GM23338 (cell line): ENCODE measurements around the gene HLA-G. TPM values are rescaled to one million over a fixed set of nuclear protein-coding genes. Genes with fewer than 3 reads are reported as not detected.

ENCODE experiments used
- ATAC-seq: fragments of 200-7000 bp; cut with Tn5 transposase; 3 replicates; pipeline ENCODE4 v1.9.1; 2020
- DNase-seq: peaks from one replicate; pipeline ENCODE4 v3.0.0-alpha.2; 2015; ENCODE audit warnings: low spot score
- H2AFZ ChIP-seq: fragments of 200-600 bp; sonication (generic); 2 replicates; pipeline ENCODE4 v1.8.0; 2016; ENCODE audit warnings: antibody characterized with exemption, mild to moderate bottlenecking, moderate library complexity
- H3F3A ChIP-seq: fragments of 200-600 bp; sonication (generic); replicated peaks from 2 replicates; pipeline ENCODE4 v1.8.0; 2017; ENCODE audit warnings: antibody characterized with exemption, mixed run types, low read depth
- H3K27ac ChIP-seq: fragments of 200-600 bp; sonication (generic); 2 replicates; pipeline ENCODE4 v1.6.1; 2016; ENCODE audit warnings: low read depth
- H3K27me3 ChIP-seq: fragments of 200-600 bp; sonication (generic); 2 replicates; pipeline ENCODE4 v1.8.0; 2016; ENCODE audit warnings: mild to moderate bottlenecking, mixed run types, moderate library complexity; ENCODE audit not compliant: insufficient read depth
- H3K36me3 ChIP-seq: fragments of 200-600 bp; sonication (generic); 2 replicates; pipeline ENCODE4 v1.8.0; 2016; ENCODE audit warnings: mild to moderate bottlenecking; ENCODE audit not compliant: insufficient read depth
- H3K4me1 ChIP-seq: fragments of 200-600 bp; sonication (generic); 2 replicates; pipeline ENCODE4 v1.8.0; 2016; ENCODE audit warnings: mild to moderate bottlenecking, moderate library complexity; ENCODE audit not compliant: insufficient read depth
- H3K4me2 ChIP-seq: fragments of 200-600 bp; sonication (generic); 2 replicates; pipeline ENCODE4 v1.7.1; 2017; ENCODE audit warnings: mixed run types
- H3K4me3 ChIP-seq: fragments of 200-600 bp; sonication (generic); 2 replicates; pipeline ENCODE4 v1.6.1; 2016; ENCODE audit warnings: mixed run types
- H3K79me2 ChIP-seq: fragments of 200-600 bp; sonication (generic); replicated peaks from 2 replicates; pipeline ENCODE4 v1.8.0; 2017; ENCODE audit warnings: mild to moderate bottlenecking; ENCODE audit not compliant: insufficient read depth
- H3K9me2 ChIP-seq: fragments of 200-600 bp; sonication (generic); 2 replicates; pipeline ENCODE4 v1.8.0; 2017; ENCODE audit not compliant: insufficient read depth
- H4K20me1 ChIP-seq: fragments of 200-600 bp; sonication (generic); replicated peaks from 2 replicates; pipeline ENCODE4 v1.8.0; 2017; ENCODE audit warnings: mild to moderate bottlenecking; ENCODE audit not compliant: insufficient read depth
- H3K27ac Mint-ChIP-seq: 2 replicates; pipeline ENCODE4 v1.8.0; 2020; ENCODE audit warnings: inconsistent platforms, mild to moderate bottlenecking, moderate library complexity, mixed read lengths
- H3K27me3 Mint-ChIP-seq: 3 replicates; pipeline ENCODE4 v1.8.0; 2022; ENCODE audit warnings: low read depth, mild to moderate bottlenecking, moderate library complexity, mixed read lengths, inconsistent platforms; ENCODE audit not compliant: insufficient read depth, poor library complexity
- H3K36me3 Mint-ChIP-seq: 3 replicates; pipeline ENCODE4 v1.8.0; 2021; ENCODE audit warnings: low read depth, mild to moderate bottlenecking, inconsistent platforms, moderate library complexity, mixed read lengths
- H3K4me1 Mint-ChIP-seq: 3 replicates; pipeline ENCODE4 v1.8.0; 2020; ENCODE audit warnings: mild to moderate bottlenecking, inconsistent platforms, mixed read lengths
- H3K4me3 Mint-ChIP-seq: 3 replicates; pipeline ENCODE4 v1.8.0; 2021; ENCODE audit warnings: moderate library complexity, mild to moderate bottlenecking, inconsistent platforms, mixed read lengths
- H3K9me3 Mint-ChIP-seq: 3 replicates; pipeline ENCODE4 v1.8.0; 2020; ENCODE audit warnings: moderate library complexity, mild to moderate bottlenecking, inconsistent platforms, mixed read lengths
- EZH2phosphoT487 ChIP-seq: fragments of 200-600 bp; sonication (generic); IDR thresholded peaks from one replicate; pipeline ENCODE4 v1.8.1; 2018; ENCODE audit warnings: antibody characterized with exemption; ENCODE audit not compliant: unreplicated experiment
- JUNB ChIP-seq: IDR thresholded peaks from one replicate; pipeline ENCODE4 v1.6.1; 2016; ENCODE audit warnings: antibody characterized with exemption; ENCODE audit not compliant: unreplicated experiment
- NANOG ChIP-seq: IDR thresholded peaks from 2 replicates; pipeline ENCODE4 v1.6.1; 2016; ENCODE audit warnings: antibody characterized with exemption, borderline replicate concordance
- POLR2AphosphoS5 ChIP-seq: IDR thresholded peaks from 2 replicates; pipeline ENCODE4 v1.6.1; 2016; ENCODE audit warnings: antibody characterized with exemption, low read depth
- ZNF114 ChIP-seq: fragments of 250-450 bp; sonication (Bioruptor Pico); IDR thresholded peaks from 2 replicates; pipeline ENCODE4 v1.5.0; 2020; ENCODE audit warnings: mild to moderate bottlenecking, moderate library complexity
- ZNF331 ChIP-seq: fragments of 250-450 bp; sonication (Bioruptor Pico); IDR thresholded peaks from 2 replicates; pipeline ENCODE4 v1.5.0; 2020; ENCODE audit warnings: low read depth, mild to moderate bottlenecking, moderate library complexity
- ZNF462 ChIP-seq: fragments of 250-450 bp; sonication (Bioruptor Pico); IDR thresholded peaks from 2 replicates; pipeline ENCODE4 v1.5.0; 2020; ENCODE audit warnings: mild to moderate bottlenecking, moderate library complexity
- polyA plus RNA-seq: library from polyadenylated mRNA; unstranded; fragments of >200 nt; fragmentation: Nextera tagmentation; extraction: Ambion mirVana; gene quantifications from 2 replicates; pipeline ENCODE4 v1.2.1, GENCODE V29; 2016
- total RNA-seq: library from RNA; depleted of rRNA; stranded (reverse); fragments of >200 nt; shearing (Covaris generic); gene quantifications from 2 replicates; pipeline ENCODE4 v1.2.3, GENCODE V29; 2014
- TF ChIP-seq, protein P1 (sequence below), 2 experiments: fragments of 200-600 bp in 1 of 2; sonication (generic) in 1 of 2; conservative IDR thresholded peaks; 2 replicates each; pipeline versions ENCODE4 v1.5.1 to v1.6.1; 2016 to 2017; ENCODE audit warnings: antibody characterized with exemption in 2 of 2, low read depth in 2 of 2, mild to moderate bottlenecking in 2 of 2, moderate library complexity in 1 of 2
- TF ChIP-seq, protein P2 (sequence below): IDR thresholded peaks from one replicate; pipeline ENCODE4 v1.6.1; 2018; ENCODE audit warnings: antibody characterized with exemption; ENCODE audit not compliant: unreplicated experiment

The HLA-G gene
- total and polyA plus RNA-seq, 2 experiments from 2014 or later = 2.5 to 2.8 TPM

DNA sequence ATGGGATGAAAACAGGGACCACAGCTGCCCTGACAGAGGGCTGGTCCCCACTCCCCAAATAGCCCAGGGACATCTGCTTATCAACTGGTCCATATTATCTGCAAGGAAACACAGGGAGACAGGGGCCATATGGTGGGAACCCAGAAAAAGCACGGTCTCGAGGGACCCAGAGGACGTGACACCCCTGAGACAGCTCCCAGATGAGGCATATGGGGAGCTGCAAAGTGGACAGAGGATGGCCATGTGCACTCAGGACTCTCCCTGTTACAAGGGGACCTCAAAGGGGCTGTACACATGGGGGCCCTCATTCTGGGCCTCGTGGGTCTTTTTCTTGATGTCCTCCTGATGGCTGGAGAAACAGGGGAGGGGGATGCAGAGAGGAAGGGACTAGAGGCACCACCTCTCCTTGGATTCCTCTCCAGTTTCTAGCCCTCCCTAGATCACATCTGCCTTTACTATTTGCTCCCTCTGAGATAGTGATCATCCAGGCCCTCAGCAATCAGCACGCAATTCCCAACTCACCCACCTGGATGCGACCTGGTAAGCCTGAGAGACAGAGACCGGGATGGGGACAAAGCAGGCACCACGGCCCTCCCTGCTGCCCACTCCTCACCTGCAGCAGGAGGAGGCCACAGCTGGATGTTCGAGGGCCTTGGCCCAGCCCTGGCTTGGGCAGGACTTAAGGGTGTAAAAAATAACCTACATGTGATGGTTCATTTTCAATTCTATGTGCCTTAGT, 13.1 kb upstream of the HLA-G start:
- no peaks in the 10 kb centered on the region for H3K4me1 ChIP-seq
- no peak for TF ChIP-seq JUNB
- TF ChIP-seq POLR2AphosphoS5 = no peak
- TF ChIP-seq, protein P1, sequence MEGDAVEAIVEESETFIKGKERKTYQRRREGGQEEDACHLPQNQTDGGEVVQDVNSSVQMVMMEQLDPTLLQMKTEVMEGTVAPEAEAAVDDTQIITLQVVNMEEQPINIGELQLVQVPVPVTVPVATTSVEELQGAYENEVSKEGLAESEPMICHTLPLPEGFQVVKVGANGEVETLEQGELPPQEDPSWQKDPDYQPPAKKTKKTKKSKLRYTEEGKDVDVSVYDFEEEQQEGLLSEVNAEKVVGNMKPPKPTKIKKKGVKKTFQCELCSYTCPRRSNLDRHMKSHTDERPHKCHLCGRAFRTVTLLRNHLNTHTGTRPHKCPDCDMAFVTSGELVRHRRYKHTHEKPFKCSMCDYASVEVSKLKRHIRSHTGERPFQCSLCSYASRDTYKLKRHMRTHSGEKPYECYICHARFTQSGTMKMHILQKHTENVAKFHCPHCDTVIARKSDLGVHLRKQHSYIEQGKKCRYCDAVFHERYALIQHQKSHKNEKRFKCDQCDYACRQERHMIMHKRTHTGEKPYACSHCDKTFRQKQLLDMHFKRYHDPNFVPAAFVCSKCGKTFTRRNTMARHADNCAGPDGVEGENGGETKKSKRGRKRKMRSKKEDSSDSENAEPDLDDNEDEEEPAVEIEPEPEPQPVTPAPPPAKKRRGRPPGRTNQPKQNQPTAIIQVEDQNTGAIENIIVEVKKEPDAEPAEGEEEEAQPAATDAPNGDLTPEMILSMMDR (conservative IDR thresholded peaks at IDR 0.05; ENCODE audit: low read depth in 2 of 2) = no peak
- TF ChIP-seq, protein P2, sequence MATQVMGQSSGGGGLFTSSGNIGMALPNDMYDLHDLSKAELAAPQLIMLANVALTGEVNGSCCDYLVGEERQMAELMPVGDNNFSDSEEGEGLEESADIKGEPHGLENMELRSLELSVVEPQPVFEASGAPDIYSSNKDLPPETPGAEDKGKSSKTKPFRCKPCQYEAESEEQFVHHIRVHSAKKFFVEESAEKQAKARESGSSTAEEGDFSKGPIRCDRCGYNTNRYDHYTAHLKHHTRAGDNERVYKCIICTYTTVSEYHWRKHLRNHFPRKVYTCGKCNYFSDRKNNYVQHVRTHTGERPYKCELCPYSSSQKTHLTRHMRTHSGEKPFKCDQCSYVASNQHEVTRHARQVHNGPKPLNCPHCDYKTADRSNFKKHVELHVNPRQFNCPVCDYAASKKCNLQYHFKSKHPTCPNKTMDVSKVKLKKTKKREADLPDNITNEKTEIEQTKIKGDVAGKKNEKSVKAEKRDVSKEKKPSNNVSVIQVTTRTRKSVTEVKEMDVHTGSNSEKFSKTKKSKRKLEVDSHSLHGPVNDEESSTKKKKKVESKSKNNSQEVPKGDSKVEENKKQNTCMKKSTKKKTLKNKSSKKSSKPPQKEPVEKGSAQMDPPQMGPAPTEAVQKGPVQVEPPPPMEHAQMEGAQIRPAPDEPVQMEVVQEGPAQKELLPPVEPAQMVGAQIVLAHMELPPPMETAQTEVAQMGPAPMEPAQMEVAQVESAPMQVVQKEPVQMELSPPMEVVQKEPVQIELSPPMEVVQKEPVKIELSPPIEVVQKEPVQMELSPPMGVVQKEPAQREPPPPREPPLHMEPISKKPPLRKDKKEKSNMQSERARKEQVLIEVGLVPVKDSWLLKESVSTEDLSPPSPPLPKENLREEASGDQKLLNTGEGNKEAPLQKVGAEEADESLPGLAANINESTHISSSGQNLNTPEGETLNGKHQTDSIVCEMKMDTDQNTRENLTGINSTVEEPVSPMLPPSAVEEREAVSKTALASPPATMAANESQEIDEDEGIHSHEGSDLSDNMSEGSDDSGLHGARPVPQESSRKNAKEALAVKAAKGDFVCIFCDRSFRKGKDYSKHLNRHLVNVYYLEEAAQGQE = no peak
- TF ChIP-seq ZNF114 (CRISPR knock-in tag) = no peak
- TF ChIP-seq NANOG = no peak
- TF ChIP-seq ZNF462 (CRISPR knock-in tag) = no peak
- TF ChIP-seq ZNF331 (CRISPR knock-in tag) = no peak
- TF ChIP-seq EZH2phosphoT487 = no peak
- H3F3A ChIP-seq = no peaks in the 10 kb centered on the region
- peak; percentile 84 for ATAC-seq
- 0 out of 2 replicates have a peak, but pooled peaks cover 3% of the 10 kb centered on the region for H3K9me2 ChIP-seq
- no peaks in the 10 kb centered on the region for H3K36me3 ChIP-seq
- H3K9me3 Mint-ChIP-seq = no peaks in the 10 kb centered on the region
- no peaks in the 10 kb centered on the region for H4K20me1 ChIP-seq
- H3K27ac ChIP-seq = no peak overlapping the region
- H3K4me2 ChIP-seq = no peak overlapping the region
- H3K79me2 ChIP-seq = no peaks in the 10 kb centered on the region
- no peaks in the 10 kb centered on the region for H3K27me3 ChIP-seq
- no peaks in the 10 kb centered on the region; the same call in 2 of the 3 replicates for H3K4me1 Mint-ChIP-seq
- DNase-seq = no peak
- H3K4me3 Mint-ChIP-seq = no peak overlapping the region
- H3K27me3 Mint-ChIP-seq = peaks cover 13% of the 10 kb centered on the region
- H3K27ac Mint-ChIP-seq = no peak overlapping the region
- no peaks in the 10 kb centered on the region for H3K36me3 Mint-ChIP-seq
- no peak overlapping the region for H3K4me3 ChIP-seq
- H2AFZ ChIP-seq = peak overlapping the region; percentile 16; the same call in 1 of the 2 replicates
